HCT116 (cell line): ENCODE data around the gene SCGB3A1.

Source experiments
- EZH2 ChIP-seq: fragments of 200-600 bp; sonication (generic); IDR thresholded peaks from 2 replicates; pipeline ENCODE4 v1.6.1; 2017; ENCODE audit warnings: antibody characterized with exemption, mixed run types
- EZH2phosphoT487 ChIP-seq: fragments of 200-600 bp; IDR thresholded peaks from 2 replicates; pipeline ENCODE4 v1.6.1; 2018; ENCODE audit warnings: antibody characterized with exemption, borderline replicate concordance
- POLR2A ChIP-seq: IDR thresholded peaks from 2 replicates; pipeline ENCODE4 v1.7.0; 2011; ENCODE audit warnings: borderline replicate concordance; ENCODE audit not compliant: insufficient read depth, insufficient read length; ENCODE audit errors: extremely low read depth
- RAD21 ChIP-seq: IDR thresholded peaks from 2 replicates; pipeline ENCODE4 v1.6.1; 2012; ENCODE audit warnings: low read depth, mild to moderate bottlenecking
- SIN3A ChIP-seq: IDR thresholded peaks from 2 replicates; pipeline ENCODE4 v1.6.1; 2012; ENCODE audit warnings: low read depth
- SP1 ChIP-seq: IDR thresholded peaks from 2 replicates; pipeline ENCODE4 v1.6.1; 2012; ENCODE audit warnings: low read depth
- TF ChIP-seq, protein P1 (sequence below), 3 experiments: fragments of 200-600 bp in 1 of 3; sonication (generic) in 1 of 3; IDR thresholded peaks in 2 of 3; conservative IDR thresholded peaks in 1 of 3; 2 replicates each; pipeline ENCODE4 v1.5.1; 2012 to 2017; ENCODE audit warnings: low read depth in 2 of 3, low read length in 2 of 3, antibody characterized with exemption in 1 of 3, borderline replicate concordance in 1 of 3, control low read depth in 1 of 3, mild to moderate bottlenecking in 1 of 3, mixed read lengths in 1 of 3, mixed run types in 1 of 3, moderate library complexity in 1 of 3; ENCODE audit not compliant: insufficient read depth in 1 of 3
- TF ChIP-seq, protein P2 (sequence below): IDR thresholded peaks from 2 replicates; pipeline ENCODE4 v1.6.1; 2012; ENCODE audit warnings: low read depth

DNA sequence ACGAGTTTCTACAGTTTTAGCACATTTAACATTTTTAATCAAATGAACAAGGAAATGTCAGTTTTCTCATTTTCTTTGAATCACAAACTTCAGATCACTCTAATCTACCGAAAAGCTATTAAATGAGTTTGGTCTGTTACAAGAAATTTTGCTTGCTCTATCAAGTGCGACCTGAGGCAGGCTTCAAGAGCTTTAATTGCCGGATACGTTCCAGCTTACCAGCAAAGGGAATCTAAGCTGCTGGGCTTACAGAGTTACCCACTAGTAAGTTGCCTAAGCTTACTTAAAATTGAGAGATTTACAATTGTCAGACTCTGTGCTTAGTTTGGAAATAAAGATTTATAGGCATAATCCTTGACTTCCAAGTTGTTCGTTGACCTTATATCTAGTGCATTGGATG lies 10.6 kb downstream of the SCGB3A1 start:
- TF ChIP-seq SP1 (no peak), RAD21 (no peak), SIN3A (no peak), POLR2A (no peak), EZH2phosphoT487 (no peak), EZH2 (no peak)
- TF ChIP-seq, protein P1, sequence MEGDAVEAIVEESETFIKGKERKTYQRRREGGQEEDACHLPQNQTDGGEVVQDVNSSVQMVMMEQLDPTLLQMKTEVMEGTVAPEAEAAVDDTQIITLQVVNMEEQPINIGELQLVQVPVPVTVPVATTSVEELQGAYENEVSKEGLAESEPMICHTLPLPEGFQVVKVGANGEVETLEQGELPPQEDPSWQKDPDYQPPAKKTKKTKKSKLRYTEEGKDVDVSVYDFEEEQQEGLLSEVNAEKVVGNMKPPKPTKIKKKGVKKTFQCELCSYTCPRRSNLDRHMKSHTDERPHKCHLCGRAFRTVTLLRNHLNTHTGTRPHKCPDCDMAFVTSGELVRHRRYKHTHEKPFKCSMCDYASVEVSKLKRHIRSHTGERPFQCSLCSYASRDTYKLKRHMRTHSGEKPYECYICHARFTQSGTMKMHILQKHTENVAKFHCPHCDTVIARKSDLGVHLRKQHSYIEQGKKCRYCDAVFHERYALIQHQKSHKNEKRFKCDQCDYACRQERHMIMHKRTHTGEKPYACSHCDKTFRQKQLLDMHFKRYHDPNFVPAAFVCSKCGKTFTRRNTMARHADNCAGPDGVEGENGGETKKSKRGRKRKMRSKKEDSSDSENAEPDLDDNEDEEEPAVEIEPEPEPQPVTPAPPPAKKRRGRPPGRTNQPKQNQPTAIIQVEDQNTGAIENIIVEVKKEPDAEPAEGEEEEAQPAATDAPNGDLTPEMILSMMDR (IDR thresholded peaks at IDR 0.05 in 2 of 3, conservative IDR thresholded peaks at IDR 0.05 in 1 of 3; ENCODE audit: borderline replicate concordance in 1 of 3, insufficient read depth in 1 of 3, low read depth in 2 of 3, low read length in 2 of 3) = no peak
- TF ChIP-seq, protein P2, sequence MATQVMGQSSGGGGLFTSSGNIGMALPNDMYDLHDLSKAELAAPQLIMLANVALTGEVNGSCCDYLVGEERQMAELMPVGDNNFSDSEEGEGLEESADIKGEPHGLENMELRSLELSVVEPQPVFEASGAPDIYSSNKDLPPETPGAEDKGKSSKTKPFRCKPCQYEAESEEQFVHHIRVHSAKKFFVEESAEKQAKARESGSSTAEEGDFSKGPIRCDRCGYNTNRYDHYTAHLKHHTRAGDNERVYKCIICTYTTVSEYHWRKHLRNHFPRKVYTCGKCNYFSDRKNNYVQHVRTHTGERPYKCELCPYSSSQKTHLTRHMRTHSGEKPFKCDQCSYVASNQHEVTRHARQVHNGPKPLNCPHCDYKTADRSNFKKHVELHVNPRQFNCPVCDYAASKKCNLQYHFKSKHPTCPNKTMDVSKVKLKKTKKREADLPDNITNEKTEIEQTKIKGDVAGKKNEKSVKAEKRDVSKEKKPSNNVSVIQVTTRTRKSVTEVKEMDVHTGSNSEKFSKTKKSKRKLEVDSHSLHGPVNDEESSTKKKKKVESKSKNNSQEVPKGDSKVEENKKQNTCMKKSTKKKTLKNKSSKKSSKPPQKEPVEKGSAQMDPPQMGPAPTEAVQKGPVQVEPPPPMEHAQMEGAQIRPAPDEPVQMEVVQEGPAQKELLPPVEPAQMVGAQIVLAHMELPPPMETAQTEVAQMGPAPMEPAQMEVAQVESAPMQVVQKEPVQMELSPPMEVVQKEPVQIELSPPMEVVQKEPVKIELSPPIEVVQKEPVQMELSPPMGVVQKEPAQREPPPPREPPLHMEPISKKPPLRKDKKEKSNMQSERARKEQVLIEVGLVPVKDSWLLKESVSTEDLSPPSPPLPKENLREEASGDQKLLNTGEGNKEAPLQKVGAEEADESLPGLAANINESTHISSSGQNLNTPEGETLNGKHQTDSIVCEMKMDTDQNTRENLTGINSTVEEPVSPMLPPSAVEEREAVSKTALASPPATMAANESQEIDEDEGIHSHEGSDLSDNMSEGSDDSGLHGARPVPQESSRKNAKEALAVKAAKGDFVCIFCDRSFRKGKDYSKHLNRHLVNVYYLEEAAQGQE = no peak
